GM19438 (cell line): ENCODE measurements around the gene OSBPL10.
"Not testable (repeated sequence)": the region's sequence is repeated elsewhere in the genome, so short reads cannot be mapped to it uniquely, and the experiment has no call there.

Experiments used
- ATAC-seq: cut with Tn5 transposase; IDR thresholded peaks from one replicate; pipeline ENCODE4 v1.9.1; 2021; ENCODE audit warnings: low read depth; ENCODE audit not compliant: unreplicated experiment

The OSBPL10 gene

GRCh38 chr3:31896026-31896425 lies 85.0 kb downstream of the OSBPL10 start:
- no peak for ATAC-seq

GRCh38 chr3:31895471-31895870 lies 85.6 kb downstream of the OSBPL10 start:
- ATAC-seq = no peak

GRCh38 chr3:31892916-31893573 lies 88.0 kb downstream of the OSBPL10 start:
- no peak for ATAC-seq

- no peak for ATAC-seq
Measured at GRCh38 chr3:31892500-31892899, 88.6 kb downstream of the OSBPL10 start.

- no peak for ATAC-seq
Measured at GRCh38 chr3:31891876-31892455, 89.1 kb downstream of the OSBPL10 start.

GRCh38 chr3:31890742-31891469 lies 90.2 kb downstream of the OSBPL10 start:
- no peak for ATAC-seq

GRCh38 chr3:31890007-31890406 lies 91.1 kb downstream of the OSBPL10 start:
- ATAC-seq = no peak

- no peak for ATAC-seq
Measured at GRCh38 chr3:31885235-31885634, 95.8 kb downstream of the OSBPL10 start.

GRCh38 chr3:31884251-31884650 lies 96.8 kb downstream of the OSBPL10 start:
- ATAC-seq = no peak

- no peak for ATAC-seq
Measured at GRCh38 chr3:31882895-31883294, 98.2 kb downstream of the OSBPL10 start.

GRCh38 chr3:31882431-31882830 lies 98.6 kb downstream of the OSBPL10 start:
- ATAC-seq = no peak

GRCh38 chr3:31880482-31881078 lies 100.5 kb downstream of the OSBPL10 start:
- ATAC-seq = no peak

GRCh38 chr3:31880020-31880419 lies 101.0 kb downstream of the OSBPL10 start:
- ATAC-seq = no peak

- no peak for ATAC-seq
Measured at GRCh38 chr3:31879365-31879764, 101.7 kb downstream of the OSBPL10 start.

- ATAC-seq = no peak
Measured at GRCh38 chr3:31878231-31878838, 102.7 kb downstream of the OSBPL10 start.

- ATAC-seq = no peak
Measured at GRCh38 chr3:31876331-31876730, 104.7 kb downstream of the OSBPL10 start.

- no peak for ATAC-seq
Measured at GRCh38 chr3:31875437-31875836, 105.6 kb downstream of the OSBPL10 start.

GRCh38 chr3:31873254-31873820 lies 107.7 kb downstream of the OSBPL10 start:
- ATAC-seq = no peak

GRCh38 chr3:31871939-31872507 lies 109.0 kb downstream of the OSBPL10 start:
- ATAC-seq = no peak

- ATAC-seq = not testable (repeated sequence)
Measured at GRCh38 chr3:31870111-31870510, 111.0 kb downstream of the OSBPL10 start.
